GM18867 (cell line): ENCODE data around the gene DHCR24.

Experiments
- ATAC-seq: cut with Tn5 transposase; IDR thresholded peaks from one replicate; pipeline ENCODE4 v1.9.1; 2021; ENCODE audit warnings: mild to moderate bottlenecking, moderate library complexity; ENCODE audit not compliant: unreplicated experiment

The DHCR24 gene

GRCh38 chr1:54846716-54847284 is 40.2 kb downstream of the DHCR24 start:
- ATAC-seq = no peak

DNA sequence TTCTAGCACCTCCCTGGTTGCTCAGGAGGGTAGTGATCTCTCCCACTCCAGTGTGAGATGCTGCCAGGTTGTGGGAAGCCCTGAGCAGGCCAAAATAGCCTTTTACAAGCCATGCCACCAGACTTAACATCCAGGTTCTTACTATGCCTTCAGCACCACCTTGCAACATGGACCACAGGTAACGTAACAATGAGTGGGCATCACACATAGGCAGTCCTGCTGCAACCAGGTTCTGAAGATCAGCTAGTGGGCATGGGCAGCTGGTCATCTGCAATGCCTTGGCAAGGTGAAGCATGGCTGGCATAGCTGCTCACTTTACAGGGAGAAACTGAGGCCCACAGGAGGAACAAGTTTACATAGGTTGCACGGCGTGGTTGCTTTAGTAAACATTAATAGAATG is 40.7 kb downstream of the DHCR24 start:
- no peak for ATAC-seq

- ATAC-seq = no peak
Observed at GRCh38 chr1:54845772-54846171, 41.2 kb downstream of the DHCR24 start.

GRCh38 chr1:54844564-54844963 is 42.4 kb downstream of the DHCR24 start:
- no peak for ATAC-seq

- ATAC-seq = no peak
Observed at GRCh38 chr1:54843449-54843848, 43.5 kb downstream of the DHCR24 start.

GRCh38 chr1:54842963-54843362 is 44.0 kb downstream of the DHCR24 start:
- no peak for ATAC-seq

DNA sequence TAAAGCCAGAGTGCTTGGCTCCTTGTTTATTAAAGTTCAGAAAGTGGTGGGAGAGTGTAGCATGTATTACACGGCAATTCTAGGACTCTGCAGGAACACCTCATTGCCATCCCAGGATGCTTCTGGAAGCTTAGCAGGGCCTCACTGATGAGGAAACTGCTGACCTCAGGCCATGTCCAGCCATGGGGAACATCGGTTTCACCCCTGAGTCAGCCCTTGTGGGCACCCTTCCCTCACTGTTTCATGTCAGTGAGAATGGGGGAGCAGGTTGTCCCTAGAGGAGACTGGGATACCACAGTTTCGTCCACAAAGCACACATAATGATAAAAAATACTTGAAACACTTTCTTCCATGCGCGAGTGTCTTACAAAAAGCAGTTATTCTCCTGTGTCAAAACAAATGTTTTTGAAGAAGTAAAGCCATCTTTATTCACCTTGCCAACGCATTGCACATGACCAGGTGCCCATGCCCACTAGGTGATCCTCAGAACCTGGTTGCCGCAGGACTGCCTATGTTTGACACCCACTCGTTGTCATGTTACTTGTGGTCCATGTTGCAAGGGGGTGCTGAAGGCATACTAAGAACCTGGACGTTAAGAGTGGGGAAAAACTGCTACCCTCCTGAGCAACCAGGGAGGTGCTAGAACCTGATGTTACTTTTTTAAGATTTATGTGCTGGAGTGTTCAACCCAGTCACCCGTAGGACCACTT is 44.6 kb downstream of the DHCR24 start:
- no peak for ATAC-seq

DNA sequence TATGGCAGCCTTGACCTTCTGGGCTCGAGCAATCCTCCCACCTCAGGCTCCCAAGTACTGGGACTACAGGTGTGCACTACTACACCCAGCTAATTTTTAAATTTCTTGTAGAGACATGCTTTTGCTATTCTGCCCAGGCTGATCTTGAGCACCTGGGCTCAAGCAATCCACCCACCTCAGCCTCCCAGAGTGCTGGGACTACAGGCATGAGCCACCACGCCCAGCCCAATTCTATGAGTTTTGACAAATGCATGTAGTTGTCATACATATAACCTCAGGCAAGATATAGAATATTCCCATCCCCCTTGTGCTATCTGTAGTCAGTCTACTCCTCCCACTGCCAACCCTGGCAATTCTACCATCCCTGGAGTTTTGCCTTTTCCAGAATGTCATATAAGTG is 47.2 kb downstream of the DHCR24 start:
- no peak for ATAC-seq

DNA sequence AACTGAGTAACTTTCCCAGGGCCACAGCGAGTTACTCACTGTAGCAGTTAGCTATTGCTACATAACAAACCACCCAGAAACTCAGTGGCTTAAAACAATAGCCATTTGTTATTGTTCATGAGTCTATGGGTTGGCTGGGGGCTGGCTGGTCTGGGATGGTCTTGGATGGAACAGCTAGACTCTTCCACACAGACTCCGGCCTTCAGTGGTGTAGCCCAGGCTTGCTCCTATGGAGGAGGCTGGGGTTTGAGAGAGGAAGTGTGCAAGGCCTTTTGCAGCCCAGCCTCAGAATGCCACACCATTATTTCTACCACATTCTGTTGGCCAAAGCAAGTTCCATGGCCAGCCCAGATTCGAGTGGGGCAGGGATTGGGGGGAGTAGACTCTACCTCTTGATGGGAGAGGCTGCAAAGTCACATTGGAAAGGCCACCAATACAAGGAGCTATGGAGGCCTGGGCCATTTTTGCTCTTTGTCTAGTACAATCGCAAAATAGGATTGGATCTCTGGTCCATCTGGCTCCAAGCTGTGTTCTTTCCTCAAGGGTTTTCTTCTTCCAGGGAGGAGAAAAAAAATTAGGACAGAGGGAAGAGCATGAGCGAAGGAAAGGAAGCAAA is 48.3 kb downstream of the DHCR24 start:
- ATAC-seq = no peak

DNA sequence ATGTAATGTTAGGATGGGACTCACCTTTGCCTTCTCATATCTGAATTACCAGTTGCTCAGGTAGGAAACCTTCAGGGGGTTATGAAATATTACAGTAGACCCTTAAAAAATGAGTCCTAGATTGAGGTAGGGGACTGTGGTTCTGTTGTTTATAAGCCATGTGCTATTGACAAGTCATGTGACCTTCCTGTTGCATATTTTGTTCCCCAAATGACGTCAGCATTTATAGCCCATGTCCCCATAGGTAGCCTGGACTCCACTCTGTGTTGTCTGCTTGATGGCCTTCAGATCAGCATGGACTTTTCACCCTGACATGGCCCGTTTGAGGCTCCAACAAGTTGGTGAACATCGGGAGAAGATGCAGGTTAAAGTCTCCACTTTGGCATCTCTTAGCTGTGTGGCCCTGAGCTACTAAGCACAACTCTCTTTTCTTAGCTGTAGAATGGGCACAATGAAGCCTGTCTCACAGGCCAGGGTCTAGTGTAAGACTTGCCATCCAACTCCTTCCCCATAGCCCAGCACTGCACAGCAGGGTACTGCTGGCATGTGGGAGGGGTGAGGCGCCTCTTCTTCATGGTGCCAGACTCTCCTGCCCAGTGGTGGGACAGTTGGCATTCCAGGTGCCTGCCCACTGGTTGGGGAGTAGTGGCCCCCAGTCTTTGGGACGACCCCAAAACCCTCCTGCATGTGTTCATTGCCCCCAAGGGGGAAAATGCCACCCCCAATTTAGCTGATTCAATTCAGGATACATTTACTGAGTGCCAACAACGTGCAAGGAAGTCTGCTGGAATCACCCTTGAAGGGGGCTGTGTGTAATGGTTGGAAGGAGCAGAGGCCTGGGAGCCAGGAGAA is 49.8 kb downstream of the DHCR24 start:
- no peak for ATAC-seq

- ATAC-seq = no peak
Observed at GRCh38 chr1:54836594-54836993, 50.4 kb downstream of the DHCR24 start.

DNA sequence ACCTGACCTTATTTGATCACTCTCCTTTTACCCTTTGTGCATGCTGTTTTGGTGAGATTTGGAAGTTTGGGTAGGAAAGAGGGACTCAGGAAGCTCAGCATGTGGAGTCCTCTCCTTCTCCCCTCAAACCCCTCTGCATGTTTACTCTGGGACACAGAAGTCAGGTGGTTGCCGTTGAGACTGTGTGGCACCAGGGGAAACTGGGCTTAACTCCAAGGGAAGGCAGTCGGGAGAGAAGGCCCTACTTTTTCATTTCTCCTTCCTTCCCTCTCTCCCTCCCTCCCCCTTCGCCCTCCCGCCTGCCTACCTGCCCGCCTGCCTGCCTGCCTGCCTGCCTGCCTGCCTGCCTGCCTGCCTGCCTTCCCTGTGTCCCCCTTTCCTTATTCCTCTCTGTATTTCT is 51.0 kb downstream of the DHCR24 start:
- ATAC-seq = no peak

DNA sequence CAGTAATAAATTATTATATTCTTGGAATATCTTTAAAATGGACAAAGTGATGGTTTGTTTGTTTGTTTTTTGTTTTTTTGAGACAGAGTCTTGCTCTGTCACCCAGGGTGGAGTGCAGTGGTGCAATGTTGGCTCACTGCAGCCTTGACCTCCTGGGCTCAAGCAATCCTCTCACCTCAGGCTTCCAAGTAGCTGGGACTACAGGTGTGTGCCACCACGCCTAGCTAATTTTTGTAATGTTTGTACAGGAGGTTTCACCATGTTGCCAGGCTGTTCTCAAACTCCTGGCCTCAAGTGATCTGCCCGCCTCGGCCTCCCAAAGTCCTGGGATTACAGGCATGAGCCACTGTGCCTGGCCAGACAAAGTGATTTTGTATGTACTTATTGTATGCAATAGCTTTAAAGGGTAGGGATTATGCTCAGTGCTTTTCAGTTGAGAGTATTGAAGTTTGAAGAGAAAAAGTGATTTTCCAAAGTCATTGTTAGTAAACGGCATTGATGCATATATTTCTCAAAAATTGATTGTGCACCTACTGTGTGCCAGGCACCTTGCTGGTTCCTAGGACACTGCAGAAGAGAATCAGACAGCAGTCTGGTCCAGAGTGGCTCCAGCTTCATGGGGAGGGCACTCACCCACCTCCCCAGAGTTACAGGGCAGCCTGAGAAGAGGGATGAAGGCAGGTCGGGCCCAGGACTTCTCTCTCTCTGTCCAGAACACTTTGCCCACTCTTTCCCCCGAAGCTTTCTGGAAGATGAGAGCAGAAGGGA is 51.7 kb downstream of the DHCR24 start:
- no peak for ATAC-seq

- no peak for ATAC-seq
Observed at GRCh38 chr1:54834007-54834541, 52.9 kb downstream of the DHCR24 start.

DNA sequence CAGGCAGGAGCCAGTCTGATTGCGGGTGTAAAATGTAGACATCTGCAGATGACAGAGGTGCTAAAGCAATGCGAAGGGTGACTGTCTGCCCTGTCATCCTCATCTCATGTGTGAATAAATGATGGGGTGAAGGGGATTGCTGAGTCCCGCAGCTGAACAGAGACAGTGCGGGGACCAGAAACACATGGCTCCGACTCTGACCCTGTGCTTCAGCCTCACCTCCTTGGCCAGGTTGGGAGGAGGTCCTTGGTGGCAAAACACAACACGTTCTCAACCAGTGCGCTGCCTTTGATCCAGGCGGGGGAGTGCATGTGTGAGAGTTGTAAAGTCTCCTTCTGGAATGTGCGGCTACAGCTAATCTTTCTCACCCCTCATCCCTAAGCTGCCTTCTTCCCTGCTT is 53.9 kb downstream of the DHCR24 start:
- no peak for ATAC-seq

- no peak for ATAC-seq
Observed at GRCh38 chr1:54826226-54826816, 60.7 kb downstream of the DHCR24 start.

GRCh38 chr1:54825696-54826095 is 61.3 kb downstream of the DHCR24 start:
- no peak for ATAC-seq

GRCh38 chr1:54823670-54824069 is 63.3 kb downstream of the DHCR24 start:
- no peak for ATAC-seq

- no peak for ATAC-seq
Observed at GRCh38 chr1:54819733-54820132, 67.3 kb downstream of the DHCR24 start.

DNA sequence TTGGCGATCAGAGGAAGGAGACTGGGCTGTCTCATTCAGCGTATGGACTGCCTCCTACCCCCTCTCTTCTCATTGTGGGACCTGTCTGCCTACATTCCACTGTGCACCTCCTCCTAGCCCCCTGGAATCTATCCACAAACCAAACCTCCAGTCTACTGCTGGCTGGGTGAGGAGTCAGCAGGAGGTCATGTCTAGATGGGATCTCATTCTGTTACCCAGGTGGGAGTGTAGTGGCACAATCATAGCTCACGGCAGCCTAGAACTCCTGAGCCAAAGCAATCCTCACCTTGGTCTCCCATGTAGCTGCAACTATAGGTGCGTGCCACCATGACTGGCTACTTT is 67.8 kb downstream of the DHCR24 start:
- no peak for ATAC-seq
